ENCODE results near the gene CPA5.

DNA sequence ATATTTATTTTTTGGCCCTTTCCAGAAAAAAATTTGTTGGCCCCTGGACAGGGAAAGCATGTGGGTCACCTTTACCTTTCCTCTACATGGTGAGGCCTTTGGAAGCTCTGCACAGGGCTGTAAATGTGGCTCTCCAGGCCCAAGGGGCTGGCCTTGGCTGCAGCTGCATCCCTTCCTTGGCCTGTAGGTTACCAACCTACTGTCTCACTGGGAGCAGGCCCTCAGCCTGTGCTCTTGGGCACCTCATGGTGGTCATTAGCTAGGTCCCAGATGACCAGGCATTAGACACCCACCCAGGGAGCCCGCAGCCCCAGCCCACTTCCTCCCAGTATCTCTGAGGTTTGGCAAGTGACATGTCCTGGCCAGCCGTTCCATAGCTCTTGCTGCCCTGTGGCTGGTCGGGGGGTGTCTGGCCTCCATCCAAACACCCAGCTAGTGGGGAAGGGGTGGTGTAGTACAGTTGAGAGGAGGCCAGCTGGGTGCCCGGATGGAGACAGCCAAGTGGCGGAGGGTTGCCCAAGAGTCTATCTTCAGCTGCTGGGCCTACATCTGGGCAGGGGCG lies 7.1 kb upstream of the CPA5 start:
- TF ChIP-seq, protein P1, sequence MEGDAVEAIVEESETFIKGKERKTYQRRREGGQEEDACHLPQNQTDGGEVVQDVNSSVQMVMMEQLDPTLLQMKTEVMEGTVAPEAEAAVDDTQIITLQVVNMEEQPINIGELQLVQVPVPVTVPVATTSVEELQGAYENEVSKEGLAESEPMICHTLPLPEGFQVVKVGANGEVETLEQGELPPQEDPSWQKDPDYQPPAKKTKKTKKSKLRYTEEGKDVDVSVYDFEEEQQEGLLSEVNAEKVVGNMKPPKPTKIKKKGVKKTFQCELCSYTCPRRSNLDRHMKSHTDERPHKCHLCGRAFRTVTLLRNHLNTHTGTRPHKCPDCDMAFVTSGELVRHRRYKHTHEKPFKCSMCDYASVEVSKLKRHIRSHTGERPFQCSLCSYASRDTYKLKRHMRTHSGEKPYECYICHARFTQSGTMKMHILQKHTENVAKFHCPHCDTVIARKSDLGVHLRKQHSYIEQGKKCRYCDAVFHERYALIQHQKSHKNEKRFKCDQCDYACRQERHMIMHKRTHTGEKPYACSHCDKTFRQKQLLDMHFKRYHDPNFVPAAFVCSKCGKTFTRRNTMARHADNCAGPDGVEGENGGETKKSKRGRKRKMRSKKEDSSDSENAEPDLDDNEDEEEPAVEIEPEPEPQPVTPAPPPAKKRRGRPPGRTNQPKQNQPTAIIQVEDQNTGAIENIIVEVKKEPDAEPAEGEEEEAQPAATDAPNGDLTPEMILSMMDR (IDR thresholded peaks at IDR 0.05; ENCODE audit: low read depth, low read length): no peak
- no peak for TF ChIP-seq EZH2phosphoT487 (IDR thresholded peaks at IDR 0.05; ENCODE audit: low read depth)
